Stromal cell of bone marrow (primary cell): ENCODE measurements around the gene SPEM2.
A peak's percentile ranks its signal among the peaks of the same experiment; 100 is the strongest.

Experiments used
- DNase-seq: peaks from one replicate; pipeline ENCODE4 v3.0.0-alpha.2; 2012; ENCODE audit warnings: low read depth

The SPEM2 gene

GRCh38 chr17:7421186-7421585, 4.2 kb upstream of the SPEM2 start:
- no peak for DNase-seq

- DNase-seq = no peak
Measured at GRCh38 chr17:7423679-7424078, 1.7 kb upstream of the SPEM2 start.

- no peak for DNase-seq
Measured at GRCh38 chr17:7425756-7426155, 340 bp downstream of the SPEM2 start.

- no peak for DNase-seq
Measured at GRCh38 chr17:7426203-7426863, 917 bp downstream of the SPEM2 start.

GRCh38 chr17:7426896-7427489, 1.6 kb downstream of the SPEM2 start:
- DNase-seq = no peak

GRCh38 chr17:7427549-7427948, 2.1 kb downstream of the SPEM2 start:
- no peak for DNase-seq

GRCh38 chr17:7428557-7428956, 3.1 kb downstream of the SPEM2 start, which contains the start of gene SPEM3:
Gene SPEM3 (plus strand): TSS chr17:7428857. CDS start chr17:7428903, 46 bp downstream.
- DNase-seq = no peak

GRCh38 chr17:7429722-7430121, 4.3 kb downstream of the SPEM2 start:
- DNase-seq = no peak

- no peak for DNase-seq
Measured at GRCh38 chr17:7431231-7431630, 5.8 kb downstream of the SPEM2 start.

GRCh38 chr17:7432296-7432695, 6.9 kb downstream of the SPEM2 start:
- no peak for DNase-seq

GRCh38 chr17:7435676-7436555, 10.5 kb downstream of the SPEM2 start:
- no peak for DNase-seq

GRCh38 chr17:7436556-7437368, 11.3 kb downstream of the SPEM2 start:
- peak; percentile 54 for DNase-seq

GRCh38 chr17:7437369-7437863, 12.0 kb downstream of the SPEM2 start:
- DNase-seq = no peak

GRCh38 chr17:7437950-7438614, 12.7 kb downstream of the SPEM2 start:
- no peak for DNase-seq

GRCh38 chr17:7438656-7439460, 13.4 kb downstream of the SPEM2 start:
- no peak for DNase-seq

- DNase-seq = no peak
Measured at GRCh38 chr17:7439462-7440112, 14.2 kb downstream of the SPEM2 start, which contains the start of gene FGF11. Gene FGF11 (plus strand): TSS chr17:7439512. CDS start chr17:7439621, 109 bp downstream.

- DNase-seq = no peak
Measured at GRCh38 chr17:7440113-7440833, 14.9 kb downstream of the SPEM2 start.

- DNase-seq = no peak
Measured at GRCh38 chr17:7440834-7441195, 15.4 kb downstream of the SPEM2 start.

- DNase-seq = no peak
Measured at GRCh38 chr17:7441266-7441665, 15.8 kb downstream of the SPEM2 start.
